Measurements from ENCODE around the gene SP2.

DNA sequence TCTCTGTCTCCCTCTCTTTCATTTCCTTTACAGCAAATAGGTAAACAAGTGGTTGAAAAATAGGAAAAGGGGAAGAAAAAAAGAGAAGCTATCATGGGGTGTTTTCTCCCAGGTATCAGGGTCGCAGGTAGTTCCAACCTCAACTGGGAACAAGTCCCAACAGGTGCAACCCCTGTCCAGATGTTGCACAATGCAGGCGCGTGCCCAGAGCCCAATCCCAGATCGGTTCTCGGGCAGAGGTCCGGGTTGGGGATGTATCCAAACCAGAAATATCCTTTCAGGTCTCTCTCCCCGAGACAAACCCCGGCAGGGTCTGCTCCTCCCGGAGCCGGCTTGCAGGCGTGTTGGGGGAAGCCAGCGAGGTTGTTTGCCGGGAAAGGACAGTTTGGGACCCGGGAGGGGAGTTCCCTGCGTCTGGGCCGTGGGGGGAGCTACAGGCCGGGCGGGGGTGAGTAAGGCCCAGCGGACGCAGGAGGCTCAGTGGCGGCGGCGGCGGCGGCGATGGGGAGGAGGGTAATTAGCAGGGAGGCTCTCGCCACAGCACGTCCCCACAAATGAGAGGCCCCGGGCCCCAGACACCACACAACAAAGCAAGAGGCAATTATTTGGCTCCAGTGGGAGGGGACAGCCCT, 23.9 kb upstream of the SP2 start:
- TF ChIP-seq, protein P1, sequence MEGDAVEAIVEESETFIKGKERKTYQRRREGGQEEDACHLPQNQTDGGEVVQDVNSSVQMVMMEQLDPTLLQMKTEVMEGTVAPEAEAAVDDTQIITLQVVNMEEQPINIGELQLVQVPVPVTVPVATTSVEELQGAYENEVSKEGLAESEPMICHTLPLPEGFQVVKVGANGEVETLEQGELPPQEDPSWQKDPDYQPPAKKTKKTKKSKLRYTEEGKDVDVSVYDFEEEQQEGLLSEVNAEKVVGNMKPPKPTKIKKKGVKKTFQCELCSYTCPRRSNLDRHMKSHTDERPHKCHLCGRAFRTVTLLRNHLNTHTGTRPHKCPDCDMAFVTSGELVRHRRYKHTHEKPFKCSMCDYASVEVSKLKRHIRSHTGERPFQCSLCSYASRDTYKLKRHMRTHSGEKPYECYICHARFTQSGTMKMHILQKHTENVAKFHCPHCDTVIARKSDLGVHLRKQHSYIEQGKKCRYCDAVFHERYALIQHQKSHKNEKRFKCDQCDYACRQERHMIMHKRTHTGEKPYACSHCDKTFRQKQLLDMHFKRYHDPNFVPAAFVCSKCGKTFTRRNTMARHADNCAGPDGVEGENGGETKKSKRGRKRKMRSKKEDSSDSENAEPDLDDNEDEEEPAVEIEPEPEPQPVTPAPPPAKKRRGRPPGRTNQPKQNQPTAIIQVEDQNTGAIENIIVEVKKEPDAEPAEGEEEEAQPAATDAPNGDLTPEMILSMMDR (IDR thresholded peaks at IDR 0.05), result no peak
- no peak for TF ChIP-seq POLR2A (IDR thresholded peaks at IDR 0.05)
